Gastroesophageal sphincter (tissue), 4 donors: ENCODE results near the gene DPEP3. TPM values are rescaled to one million over a fixed set of nuclear protein-coding genes. Genes with fewer than 3 reads are reported as not detected.

Experiments used
- ATAC-seq: fragments of 150-250 bp; one replicate; pipeline ENCODE4 v1.9.1; 2016; ENCODE audit warnings: mild to moderate bottlenecking, moderate library complexity
- H3K27ac ChIP-seq, 4 donors: fragments of 200-600 bp; sonication (generic) in 3 of 4; 1 replicate in 3 of 4; 2 replicates in 1 of 4; pipeline ENCODE4 v1.5.1; 2016 to 2019
- H3K27me3 ChIP-seq: fragments of 200-600 bp; sonication (generic); one replicate; pipeline ENCODE4 v1.5.1; 2019
- H3K36me3 ChIP-seq, 2 donors: fragments of 200-600 bp; sonication (generic); one replicate each; pipeline ENCODE4 v1.5.1; 2019; ENCODE audit warnings: control low read depth in 1 of 2
- H3K4me1 ChIP-seq, 3 donors: fragments of 200-600 bp; sonication (generic); 1 replicate in 2 of 3; 2 replicates in 1 of 3; pipeline ENCODE4 v1.5.1; 2016 to 2019; ENCODE audit warnings: control low read depth in 2 of 3
- H3K4me3 ChIP-seq, 2 donors: fragments of 200-600 bp; sonication (generic); one replicate each; pipeline ENCODE4 v1.5.1; 2019; ENCODE audit warnings: mild to moderate bottlenecking in 1 of 2, moderate library complexity in 1 of 2
- H3K9me3 ChIP-seq, 3 donors: fragments of 200-600 bp; sonication (generic); one replicate each; pipeline ENCODE4 v1.5.1; 2017 to 2019; ENCODE audit warnings: control low read depth in 2 of 3
- EP300 ChIP-seq: sonication (generic); formaldehyde crosslinking; IDR thresholded peaks from one replicate; pipeline ENCODE4 v1.6.1; 2017; ENCODE audit warnings: antibody characterized with exemption, mild to moderate bottlenecking
- POLR2A ChIP-seq, 2 donors: fragments of 450-650 bp; IDR thresholded peaks; one replicate each; pipeline ENCODE4 v1.6.1; 2017; ENCODE audit warnings: antibody characterized with exemption in 2 of 2, mild to moderate bottlenecking in 2 of 2, moderate library complexity in 1 of 2
- POLR2AphosphoS5 ChIP-seq: sonication (generic); formaldehyde crosslinking; IDR thresholded peaks from one replicate; pipeline ENCODE4 v1.6.1; 2017; ENCODE audit warnings: antibody characterized with exemption
- WGBS, 2 donors: methylation state at CpG; one replicate each; pipeline ENCODE4 v1.1.5; 2018; ENCODE audit warnings: low coverage in 1 of 2; 5-methylcytosine and 5-hydroxymethylcytosine counted together
- total RNA-seq, 4 donors: library from RNA; depleted of rRNA; stranded (reverse); fragments of >200 nt; gene quantifications; one replicate each; pipeline ENCODE4 v1.1.0, GENCODE V29; 2016
- TF ChIP-seq, protein P1 (sequence below), 4 experiments: fragments of 200-600 bp in 2 of 4; fragments of 450-650 bp in 2 of 4; sonication (generic) in 1 of 4; IDR thresholded peaks; one replicate each; pipeline ENCODE4 v1.5.1; 2017 to 2019; ENCODE audit warnings: antibody characterized with exemption in 4 of 4, mild to moderate bottlenecking in 2 of 4, moderate library complexity in 2 of 4

DPEP3 gene
- total RNA-seq, 4 donors from 2014 or later = 1.4 TPM; not detected in 3

DNA sequence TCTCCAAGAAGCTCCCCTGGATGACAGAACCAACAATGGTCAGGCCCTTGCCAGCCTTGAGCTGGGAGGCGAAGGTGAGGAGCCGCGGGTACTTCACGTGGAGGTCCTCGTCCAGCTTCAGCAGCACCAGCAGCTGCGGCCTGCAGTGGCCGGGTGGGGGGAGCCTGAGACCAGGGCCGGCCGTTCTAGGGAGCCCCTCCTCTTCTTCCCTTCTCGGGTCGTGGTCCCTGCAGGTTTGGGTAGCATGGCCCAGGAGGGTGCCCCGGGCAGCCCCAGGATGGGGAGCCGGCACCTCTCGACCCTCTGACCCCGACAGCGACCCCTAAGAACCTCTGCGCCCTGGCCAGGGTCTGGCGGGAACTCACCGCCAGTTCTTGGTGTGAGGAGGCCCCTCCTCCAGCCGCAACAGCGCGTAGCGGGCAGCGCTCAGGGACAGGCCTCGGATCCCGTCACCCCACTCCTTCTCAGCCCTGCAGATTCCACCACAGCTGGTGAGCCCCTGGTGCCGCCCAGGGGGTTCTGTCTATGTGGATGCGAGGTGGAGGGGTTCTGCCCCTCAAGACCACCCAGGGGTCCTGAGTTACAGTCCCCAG lies 33.2 kb downstream of the DPEP3 start:
- Histone ChIP-seq H3K9me3 (no peaks in the 10 kb centered on the region), H3K36me3 (peaks cover 0 to 95% of the 10 kb centered on the region in 2 donors), H3K4me1 (peaks cover 0 to 61% (median 29%) of the 10 kb centered on the region in 3 donors), H3K4me3 (no peak overlapping the region), H3K27ac (peak overlapping the region in 3 of 4 donors; percentile 43 to 84 (median 79)), H3K27me3 (no peaks in the 10 kb centered on the region)
- ATAC-seq = no peak
- 65% methylated on average over 4 of the region's 28 CpGs; no CpG with 5 or more reads in 1 of the 2 donors for WGBS, 2 donors
- TF ChIP-seq POLR2AphosphoS5 (no peak), POLR2A (IDR thresholded peaks at IDR 0.05) (no peak), EP300 (no peak)
- TF ChIP-seq, protein P1, sequence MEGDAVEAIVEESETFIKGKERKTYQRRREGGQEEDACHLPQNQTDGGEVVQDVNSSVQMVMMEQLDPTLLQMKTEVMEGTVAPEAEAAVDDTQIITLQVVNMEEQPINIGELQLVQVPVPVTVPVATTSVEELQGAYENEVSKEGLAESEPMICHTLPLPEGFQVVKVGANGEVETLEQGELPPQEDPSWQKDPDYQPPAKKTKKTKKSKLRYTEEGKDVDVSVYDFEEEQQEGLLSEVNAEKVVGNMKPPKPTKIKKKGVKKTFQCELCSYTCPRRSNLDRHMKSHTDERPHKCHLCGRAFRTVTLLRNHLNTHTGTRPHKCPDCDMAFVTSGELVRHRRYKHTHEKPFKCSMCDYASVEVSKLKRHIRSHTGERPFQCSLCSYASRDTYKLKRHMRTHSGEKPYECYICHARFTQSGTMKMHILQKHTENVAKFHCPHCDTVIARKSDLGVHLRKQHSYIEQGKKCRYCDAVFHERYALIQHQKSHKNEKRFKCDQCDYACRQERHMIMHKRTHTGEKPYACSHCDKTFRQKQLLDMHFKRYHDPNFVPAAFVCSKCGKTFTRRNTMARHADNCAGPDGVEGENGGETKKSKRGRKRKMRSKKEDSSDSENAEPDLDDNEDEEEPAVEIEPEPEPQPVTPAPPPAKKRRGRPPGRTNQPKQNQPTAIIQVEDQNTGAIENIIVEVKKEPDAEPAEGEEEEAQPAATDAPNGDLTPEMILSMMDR (IDR thresholded peaks at IDR 0.05) = no peak

DNA sequence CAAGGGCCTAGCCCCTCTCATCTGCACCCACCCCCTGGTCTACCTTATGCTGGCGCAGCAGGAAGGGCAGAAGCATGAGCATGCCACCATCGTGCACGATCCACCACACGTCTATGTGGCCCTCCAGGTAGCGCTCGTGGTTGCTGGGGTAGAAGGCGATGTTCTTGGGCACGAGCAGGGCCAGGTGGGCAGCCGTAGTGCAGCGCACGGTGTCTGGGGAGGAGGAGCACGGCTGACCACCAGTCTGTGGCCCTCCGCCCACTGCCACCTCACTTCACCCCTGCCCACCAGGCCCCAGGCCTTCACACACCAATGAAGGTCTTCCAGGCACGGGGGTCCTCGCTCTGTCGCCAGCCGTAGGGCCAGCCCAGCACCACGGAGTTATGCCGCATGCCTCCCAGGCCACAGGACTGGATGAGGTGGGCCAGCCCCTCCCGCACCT lies 34.1 kb downstream of the DPEP3 start:
- no peaks in the 10 kb centered on the region for H3K9me3 ChIP-seq
- peak overlapping the region in 3 of 4 donors; percentile 79 to 84 (median 84) for H3K27ac ChIP-seq
- ATAC-seq = no peak
- no peak overlapping the region for H3K4me3 ChIP-seq
- H3K27me3 ChIP-seq = no peaks in the 10 kb centered on the region
- H3K4me1 ChIP-seq = peaks cover 0 to 56% (median 20%) of the 10 kb centered on the region in 3 donors
- no peak for TF ChIP-seq EP300
- no peak for TF ChIP-seq POLR2A (IDR thresholded peaks at IDR 0.05)
- no peak for TF ChIP-seq POLR2AphosphoS5
- TF ChIP-seq, protein P1 (IDR thresholded peaks at IDR 0.05) = no peak
- 80% methylated on average over 1 of the region's 20 CpGs; no CpG with 5 or more reads in 1 of the 2 donors for WGBS, 2 donors
- H3K36me3 ChIP-seq = peaks cover 0 to 95% of the 10 kb centered on the region in 2 donors

DNA sequence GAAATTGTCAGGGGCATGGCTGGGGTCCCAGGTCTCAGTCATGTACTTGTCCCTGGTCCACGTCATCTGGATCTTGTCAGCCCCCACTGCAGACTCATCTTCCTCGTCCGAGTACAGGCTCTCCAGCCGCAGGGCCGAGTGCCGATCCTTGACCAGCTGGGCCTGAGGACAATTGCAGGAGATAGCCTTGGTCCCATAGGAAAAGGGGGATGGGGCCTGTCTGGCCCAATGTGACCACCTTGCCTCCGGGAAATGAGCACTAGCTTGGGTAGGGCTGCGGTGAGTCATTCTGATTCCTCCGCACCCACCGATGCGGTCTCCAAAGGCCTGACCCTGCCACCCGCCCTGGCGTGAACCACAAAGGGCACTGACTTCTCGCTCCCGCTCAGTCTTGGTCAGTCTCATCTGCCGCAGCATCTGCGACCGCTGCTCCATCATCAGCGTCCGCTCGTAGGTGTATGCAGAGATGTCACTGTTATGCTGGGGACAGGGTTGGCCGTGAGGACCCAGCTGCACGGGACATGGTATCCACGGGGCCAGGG lies 34.8 kb downstream of the DPEP3 start:
- Histone ChIP-seq H3K4me3 (no peak overlapping the region), H3K27ac (peak overlapping the region in 3 of 4 donors; percentile 79 to 84 (median 84)), H3K36me3 (peaks cover 0 to 94% of the 10 kb centered on the region in 2 donors), H3K9me3 (no peaks in the 10 kb centered on the region), H3K27me3 (no peaks in the 10 kb centered on the region), H3K4me1 (peaks cover 0 to 51% (median 20%) of the 10 kb centered on the region in 3 donors)
- WGBS, 2 donors = 56 to 80% methylated on average over 4 to 11 of the region's 24 CpGs
- TF ChIP-seq, protein P1 (IDR thresholded peaks at IDR 0.05) = no peak
- peak; percentile 17 for TF ChIP-seq POLR2AphosphoS5
- no peak for ATAC-seq

DNA sequence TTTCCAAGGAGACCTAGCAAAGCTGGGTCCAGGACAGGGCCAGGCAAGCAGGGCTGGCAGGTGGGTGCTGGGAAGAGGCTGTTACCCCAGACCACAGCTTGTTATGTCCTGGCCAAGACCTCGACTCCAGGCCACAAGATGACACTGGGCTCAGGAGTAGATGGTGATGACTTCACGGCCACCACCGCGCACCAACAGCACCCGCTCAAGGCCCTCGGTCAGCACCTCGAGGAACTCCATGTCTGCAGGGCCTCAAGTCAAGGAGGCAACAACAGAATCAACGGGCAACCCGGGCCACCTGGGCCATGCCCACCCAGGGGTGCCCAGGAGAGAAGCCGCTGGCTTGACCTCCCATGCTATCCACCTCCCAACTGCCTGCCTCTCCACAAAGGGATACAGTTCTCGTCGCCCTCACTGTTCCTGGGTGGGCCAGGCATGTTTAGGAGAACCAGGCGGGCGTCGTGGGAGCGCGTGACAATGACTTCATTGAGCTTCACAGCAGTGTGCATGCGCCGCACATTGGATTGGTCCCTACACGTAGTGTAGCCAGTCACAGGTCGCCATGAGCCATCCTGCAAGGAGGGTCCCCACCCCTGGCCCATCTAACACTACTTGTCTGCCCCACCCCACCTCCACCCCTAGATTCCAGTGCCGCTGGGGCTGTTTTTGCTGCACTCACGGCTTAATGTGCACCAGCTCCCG lies 35.5 kb downstream of the DPEP3 start:
- peak overlapping the region in 3 of 4 donors; percentile 79 to 84 (median 84) for H3K27ac ChIP-seq
- H3K4me3 ChIP-seq = no peak overlapping the region
- H3K9me3 ChIP-seq = no peaks in the 10 kb centered on the region
- H3K36me3 ChIP-seq = peaks cover 0 to 94% of the 10 kb centered on the region in 2 donors
- peaks cover 0 to 55% (median 20%) of the 10 kb centered on the region in 3 donors for H3K4me1 ChIP-seq
- WGBS, 2 donors = 50 to 86% methylated on average over 1 to 7 of the region's 24 CpGs
- no peaks in the 10 kb centered on the region for H3K27me3 ChIP-seq
- no peak for ATAC-seq
- TF ChIP-seq POLR2AphosphoS5 (no peak), EP300 (no peak), POLR2A (IDR thresholded peaks at IDR 0.05) (no peak)
- TF ChIP-seq, protein P1 (IDR thresholded peaks at IDR 0.05) = no peak
